Keratinocyte (primary cell): ENCODE measurements around the gene NEURL1. TPM values are rescaled to one million over a fixed set of nuclear protein-coding genes. Genes with fewer than 3 reads are reported as not detected.
A peak's percentile ranks its signal among the peaks of the same experiment; 100 is the strongest.

Source experiments
- DNase-seq: peaks from one replicate; pipeline ENCODE4 v3.0.0-alpha.2; 2011; ENCODE audit warnings: low read depth, missing footprints, low spot score
- FAIRE-seq: peaks from 2 replicates; lab custom pipeline; 2011; peaks lifted over from hg19 to GRCh38; lab: Jason Lieb, UNC
- H2AFZ ChIP-seq: 2 replicates; pipeline ENCODE4 v1.6.0; 2012; ENCODE audit warnings: low read length, control low read depth, inconsistent platforms; ENCODE audit not compliant: control insufficient read depth
- H3K27ac ChIP-seq: 2 replicates; pipeline ENCODE4 v1.5.1; 2011; ENCODE audit warnings: low read length; ENCODE audit not compliant: control insufficient read depth, insufficient read depth
- H3K27me3 ChIP-seq: 3 replicates; pipeline ENCODE4 v1.6.0; 2011; ENCODE audit warnings: low read length; ENCODE audit not compliant: control insufficient read depth, insufficient read depth; ENCODE audit errors: extremely low read depth
- H3K36me3 ChIP-seq, 2 experiments: 2 replicates in 1 of 2; 3 replicates in 1 of 2; pipeline ENCODE4 v1.5.1; 2011; ENCODE audit warnings: low read length in 2 of 2, mild to moderate bottlenecking in 1 of 2; ENCODE audit not compliant: control insufficient read depth in 2 of 2, insufficient read depth in 2 of 2; ENCODE audit errors: extremely low read depth in 1 of 2
- H3K4me1 ChIP-seq: 3 replicates; pipeline ENCODE4 v1.5.1; 2011; ENCODE audit warnings: low read length; ENCODE audit not compliant: control insufficient read depth, insufficient read depth; ENCODE audit errors: extremely low read depth
- H3K4me2 ChIP-seq: 3 replicates; pipeline ENCODE4 v1.6.0; 2011; ENCODE audit warnings: low read depth, low read length; ENCODE audit not compliant: control insufficient read depth, insufficient read depth; ENCODE audit errors: extremely low read depth
- H3K4me3 ChIP-seq, 3 experiments: fragments of 200-600 bp in 1 of 3; sonication (generic) in 1 of 3; 2 replicates in 2 of 3; 3 replicates in 1 of 3; pipeline ENCODE4 v1.5.1; 2011 to 2016; ENCODE audit warnings: low read length in 3 of 3, mild to moderate bottlenecking in 3 of 3, control low read depth in 2 of 3, inconsistent platforms in 1 of 3, low read depth in 1 of 3, mixed read lengths in 1 of 3, mixed run types in 1 of 3, moderate library complexity in 1 of 3; ENCODE audit not compliant: control insufficient read depth in 2 of 3, insufficient read depth in 2 of 3; ENCODE audit errors: extremely low read depth in 1 of 3
- H3K79me2 ChIP-seq: 2 replicates; pipeline ENCODE4 v1.6.0; 2012; ENCODE audit warnings: low read length; ENCODE audit not compliant: control insufficient read depth, insufficient read depth
- H3K9ac ChIP-seq: 3 replicates; pipeline ENCODE4 v1.6.0; 2011; ENCODE audit warnings: low read length; ENCODE audit not compliant: control insufficient read depth, insufficient read depth; ENCODE audit errors: extremely low read depth
- H3K9me1 ChIP-seq: 3 replicates; pipeline ENCODE4 v1.6.0; 2011; ENCODE audit warnings: low read length; ENCODE audit not compliant: control insufficient read depth, insufficient read depth; ENCODE audit errors: extremely low read depth
- H3K9me3 ChIP-seq: 2 replicates; pipeline ENCODE4 v1.5.1; 2012; ENCODE audit warnings: low read depth, low read length; ENCODE audit not compliant: control insufficient read depth
- H4K20me1 ChIP-seq: 3 replicates; pipeline ENCODE4 v1.6.0; 2011; ENCODE audit warnings: low read length; ENCODE audit not compliant: control insufficient read depth, insufficient read depth; ENCODE audit errors: extremely low read depth
- EZH2 ChIP-seq: IDR thresholded peaks from one replicate; pipeline ENCODE4 v1.6.1; 2012; ENCODE audit warnings: inconsistent platforms, mild to moderate bottlenecking, low read length, moderate library complexity
- dilution Hi-C: fragments of 300-500 bp; cut with MboI; formaldehyde crosslinking; loops from one replicate; pipeline ENCODE4 v1.7.0; 2020; ENCODE audit warnings: low sequenced_read_pairs; ENCODE audit not compliant: extremely low pct_ligation_motif_present
- polyA plus RNA-seq, 5 experiments: library from polyadenylated mRNA; depleted of rRNA in 3 of 5; stranded (reverse) in 3 of 5; stranded (forward) in 1 of 5; unstranded in 1 of 5; fragments of >200 nt; gene quantifications; 1 replicate in 1 of 5; 2 replicates in 3 of 5; 3 replicates in 1 of 5; pipeline versions ENCODE4 v1.2.1 to v1.2.3, GENCODE V29; 2011 to 2012; ENCODE audit warnings: missing spikeins in 2 of 5, low read depth in 1 of 5, low replicate concordance in 1 of 5
- TF ChIP-seq, protein P1 (sequence below), 3 experiments: IDR thresholded peaks in 1 of 3; conservative IDR thresholded peaks in 1 of 3; optimal IDR thresholded peaks in 1 of 3; 2 replicates in 2 of 3; 3 replicates in 1 of 3; pipeline versions ENCODE3 to v1.5.1; 2011; ENCODE audit warnings: low read length in 3 of 3, mild to moderate bottlenecking in 3 of 3, moderate library complexity in 2 of 3, control low read depth in 1 of 3, inconsistent platforms in 1 of 3; ENCODE audit not compliant: insufficient read depth in 2 of 3; ENCODE audit errors: extremely low read depth in 1 of 3

The NEURL1 gene
- polyA plus RNA-seq, 1 donor (not counting 4 experiments of a cell fraction or from before 2014, with no cell fraction given), result 0.03 TPM

DNA sequence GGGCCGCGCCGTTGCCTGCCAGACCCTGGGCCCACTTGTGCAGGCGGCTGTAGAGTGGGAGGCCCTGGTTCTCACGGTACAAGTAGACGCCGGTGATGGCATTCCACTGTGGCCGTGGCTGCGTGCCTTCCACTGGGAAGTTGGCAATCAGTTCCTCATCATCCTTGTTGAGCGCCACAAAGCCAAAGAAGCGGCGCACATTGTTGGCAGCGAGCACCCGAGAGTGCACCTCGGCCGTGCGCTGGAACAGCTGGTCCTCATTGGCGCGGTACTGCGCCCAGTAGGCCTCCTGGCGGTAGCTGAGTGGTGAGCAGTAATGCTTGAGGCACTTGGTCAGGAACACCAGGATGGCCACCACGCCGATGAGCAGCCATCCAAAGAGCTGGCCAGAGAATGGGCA is 46.3 kb upstream of the NEURL1 start:
- Histone ChIP-seq H3K27me3 (no peaks in the 10 kb centered on the region), H3K79me2 (no peaks in the 10 kb centered on the region), H3K36me3 (peaks cover 45 to 46% of the 10 kb centered on the region in 2 experiments), H4K20me1 (no peaks in the 10 kb centered on the region), H3K4me2 (no peak overlapping the region), H3K4me3 (no peak overlapping the region), H3K4me1 (peaks cover 14% of the 10 kb centered on the region), H3K9ac (no peak overlapping the region), H3K9me1 (no peaks in the 10 kb centered on the region), H2AFZ (no peak overlapping the region), H3K27ac (no peak overlapping the region), H3K9me3 (no peaks in the 10 kb centered on the region)
- DNase-seq (no peak), FAIRE-seq (no peak)
- TF ChIP-seq EZH2, result no peak
- TF ChIP-seq, protein P1, sequence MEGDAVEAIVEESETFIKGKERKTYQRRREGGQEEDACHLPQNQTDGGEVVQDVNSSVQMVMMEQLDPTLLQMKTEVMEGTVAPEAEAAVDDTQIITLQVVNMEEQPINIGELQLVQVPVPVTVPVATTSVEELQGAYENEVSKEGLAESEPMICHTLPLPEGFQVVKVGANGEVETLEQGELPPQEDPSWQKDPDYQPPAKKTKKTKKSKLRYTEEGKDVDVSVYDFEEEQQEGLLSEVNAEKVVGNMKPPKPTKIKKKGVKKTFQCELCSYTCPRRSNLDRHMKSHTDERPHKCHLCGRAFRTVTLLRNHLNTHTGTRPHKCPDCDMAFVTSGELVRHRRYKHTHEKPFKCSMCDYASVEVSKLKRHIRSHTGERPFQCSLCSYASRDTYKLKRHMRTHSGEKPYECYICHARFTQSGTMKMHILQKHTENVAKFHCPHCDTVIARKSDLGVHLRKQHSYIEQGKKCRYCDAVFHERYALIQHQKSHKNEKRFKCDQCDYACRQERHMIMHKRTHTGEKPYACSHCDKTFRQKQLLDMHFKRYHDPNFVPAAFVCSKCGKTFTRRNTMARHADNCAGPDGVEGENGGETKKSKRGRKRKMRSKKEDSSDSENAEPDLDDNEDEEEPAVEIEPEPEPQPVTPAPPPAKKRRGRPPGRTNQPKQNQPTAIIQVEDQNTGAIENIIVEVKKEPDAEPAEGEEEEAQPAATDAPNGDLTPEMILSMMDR (optimal IDR thresholded peaks at IDR 0.05 in 1 of 3, IDR thresholded peaks at IDR 0.05 in 1 of 3, conservative IDR thresholded peaks at IDR 0.05 in 1 of 3; ENCODE audit: extremely low read depth in 1 of 3, insufficient read depth in 2 of 3, low read length in 3 of 3), result no peak
- dilution Hi-C loops, result no loop called here

GRCh38 chr10:103448746-103449145 is 44.8 kb upstream of the NEURL1 start:
- Histone ChIP-seq H3K4me3 (no peak overlapping the region), H3K9me3 (no peaks in the 10 kb centered on the region), H3K36me3 (peaks cover 34 to 40% of the 10 kb centered on the region in 2 experiments), H3K4me1 (peaks cover 15% of the 10 kb centered on the region), H2AFZ (no peak overlapping the region), H3K9ac (no peak overlapping the region), H3K4me2 (no peak overlapping the region), H4K20me1 (no peaks in the 10 kb centered on the region), H3K9me1 (no peaks in the 10 kb centered on the region), H3K79me2 (no peaks in the 10 kb centered on the region), H3K27me3 (no peaks in the 10 kb centered on the region), H3K27ac (no peak overlapping the region)
- TF ChIP-seq EZH2, result no peak
- TF ChIP-seq, protein P1 (optimal IDR thresholded peaks at IDR 0.05 in 1 of 3, IDR thresholded peaks at IDR 0.05 in 1 of 3, conservative IDR thresholded peaks at IDR 0.05 in 1 of 3; ENCODE audit: extremely low read depth in 1 of 3, insufficient read depth in 2 of 3, low read length in 3 of 3), result no peak
- DNase-seq (peak; percentile 1), FAIRE-seq (no peak)
- dilution Hi-C loops, result no loop called here
